Neutrophil (primary cell): ENCODE measurements around the gene PERM1.

Experiments used
- H3K27ac ChIP-seq: fragments of 200-600 bp; sonication (generic); 2 replicates; pipeline ENCODE4 v1.5.1; 2016; ENCODE audit warnings: mild to moderate bottlenecking, moderate library complexity
- H3K27me3 ChIP-seq: fragments of 200-600 bp; sonication (generic); 2 replicates; pipeline ENCODE4 v1.6.0; 2016; ENCODE audit warnings: mild to moderate bottlenecking
- H3K36me3 ChIP-seq: fragments of 200-600 bp; sonication (generic); 2 replicates; pipeline ENCODE4 v1.5.1; 2017
- H3K4me1 ChIP-seq, 2 experiments: fragments of 200-600 bp in 1 of 2; sonication (generic) in 1 of 2; 1 replicate in 1 of 2; 2 replicates in 1 of 2; pipeline versions ENCODE4 v1.5.1 to v1.6.1; 2013 to 2016; ENCODE audit warnings: low read depth in 1 of 2, low read length in 1 of 2, mild to moderate bottlenecking in 1 of 2, moderate library complexity in 1 of 2; ENCODE audit not compliant: control insufficient read depth in 1 of 2, insufficient read depth in 1 of 2
- H3K4me3 ChIP-seq, 2 experiments: fragments of 200-600 bp in 1 of 2; sonication (generic) in 1 of 2; 1 replicate in 1 of 2; 2 replicates in 1 of 2; pipeline ENCODE4 v1.5.1; 2013 to 2016; ENCODE audit warnings: low read depth in 1 of 2, low read length in 1 of 2, mild to moderate bottlenecking in 1 of 2, moderate library complexity in 1 of 2
- H3K9me3 ChIP-seq: fragments of 200-600 bp; sonication (generic); 2 replicates; pipeline ENCODE4 v1.5.1; 2016
- CTCF ChIP-seq: fragments of 200-600 bp; sonication (generic); IDR thresholded peaks from 2 replicates; pipeline ENCODE4 v1.5.1; 2016; ENCODE audit warnings: antibody characterized with exemption

The PERM1 gene

GRCh38 chr1:971751-972506, 10.0 kb downstream of the PERM1 start:
- TF ChIP-seq CTCF = no peak
- Histone ChIP-seq H3K9me3 (no peaks in the 10 kb centered on the region), H3K36me3 (no peaks in the 10 kb centered on the region), H3K27ac (no peak overlapping the region), H3K4me3 (no peak overlapping the region), H3K27me3 (peaks cover 97% of the 10 kb centered on the region), H3K4me1 (peaks cover 5 to 9% of the 10 kb centered on the region in 2 experiments)

- no peaks in the 10 kb centered on the region for H3K9me3 ChIP-seq
- no peak overlapping the region for H3K4me3 ChIP-seq
- peaks cover 12 to 14% of the 10 kb centered on the region in 2 experiments for H3K4me1 ChIP-seq
- H3K27me3 ChIP-seq = peaks cover 100% of the 10 kb centered on the region
- H3K27ac ChIP-seq = no peak overlapping the region
- no peak for TF ChIP-seq CTCF
- H3K36me3 ChIP-seq = no peaks in the 10 kb centered on the region
Observed at GRCh38 chr1:970973-971730, 10.7 kb downstream of the PERM1 start.

- Histone ChIP-seq H3K9me3 (no peaks in the 10 kb centered on the region), H3K27me3 (peaks cover 100% of the 10 kb centered on the region), H3K36me3 (no peaks in the 10 kb centered on the region), H3K4me1 (peaks cover 13% of the 10 kb centered on the region in 2 experiments), H3K27ac (no peak overlapping the region), H3K4me3 (no peak overlapping the region)
- no peak for TF ChIP-seq CTCF
Observed at GRCh38 chr1:970242-970972, 11.5 kb downstream of the PERM1 start.

- H3K9me3 ChIP-seq = no peaks in the 10 kb centered on the region
- H3K4me3 ChIP-seq = no peak overlapping the region
- H3K36me3 ChIP-seq = no peaks in the 10 kb centered on the region
- TF ChIP-seq CTCF = no peak
- H3K4me1 ChIP-seq = peaks cover 13% of the 10 kb centered on the region in 2 experiments
- no peak overlapping the region for H3K27ac ChIP-seq
- peaks cover 97% of the 10 kb centered on the region for H3K27me3 ChIP-seq
Observed at GRCh38 chr1:969260-969855, 12.5 kb downstream of the PERM1 start.
